GM18505 (cell line): ENCODE measurements around the gene PCSK2.
"Not testable (repeated sequence)": the region's sequence is repeated elsewhere in the genome, so short reads cannot be mapped to it uniquely, and the experiment has no call there.

Experiments
- ATAC-seq: cut with Tn5 transposase; IDR thresholded peaks from one replicate; pipeline ENCODE4 v1.9.1; 2021; ENCODE audit not compliant: unreplicated experiment
- POLR2A ChIP-seq: IDR thresholded peaks from 4 replicates; pipeline ENCODE4 v1.6.1; 2011; ENCODE audit warnings: borderline replicate concordance; ENCODE audit not compliant: insufficient read depth, insufficient read length; ENCODE audit errors: extremely low read depth

The PCSK2 gene

GRCh38 chr20:17226410-17227218, at the start of gene PCSK2:
TSS of gene PCSK2 (plus strand) at chr20:17227040. CDS start at chr20:17227306, 266 bp downstream.
- no peak for TF ChIP-seq POLR2A
- no peak for ATAC-seq

GRCh38 chr20:17177341-17177740, 49.5 kb upstream of the PCSK2 start:
- no peak for TF ChIP-seq POLR2A
- no peak for ATAC-seq

GRCh38 chr20:17179840-17180239, 47.0 kb upstream of the PCSK2 start:
- no peak for TF ChIP-seq POLR2A
- ATAC-seq: no peak

GRCh38 chr20:17189976-17190695, 36.7 kb upstream of the PCSK2 start:
- no peak for TF ChIP-seq POLR2A
- no peak for ATAC-seq

- no peak for ATAC-seq
Observed at GRCh38 chr20:17197041-17197440, 29.8 kb upstream of the PCSK2 start.

GRCh38 chr20:17202030-17202429, 24.8 kb upstream of the PCSK2 start:
- no peak for ATAC-seq
- TF ChIP-seq POLR2A: no peak

More at GRCh38 chr20:17197041-17197440, 29.8 kb upstream of the PCSK2 start:
- TF ChIP-seq POLR2A: no peak

GRCh38 chr20:17202673-17203072, 24.2 kb upstream of the PCSK2 start:
- ATAC-seq: no peak
- no peak for TF ChIP-seq POLR2A

- TF ChIP-seq POLR2A: no peak
- ATAC-seq: no peak
Observed at GRCh38 chr20:17205084-17205813, 21.6 kb upstream of the PCSK2 start.

GRCh38 chr20:17210387-17210786, 16.5 kb upstream of the PCSK2 start:
- TF ChIP-seq POLR2A: no peak
- no peak for ATAC-seq

GRCh38 chr20:17210983-17211382, 15.9 kb upstream of the PCSK2 start:
- TF ChIP-seq POLR2A: no peak
- no peak for ATAC-seq

- no peak for ATAC-seq
- TF ChIP-seq POLR2A: no peak
Observed at GRCh38 chr20:17215167-17215566, 11.7 kb upstream of the PCSK2 start.

- not testable (repeated sequence) for ATAC-seq
Observed at GRCh38 chr20:17219856-17220255, 7.0 kb upstream of the PCSK2 start.

- ATAC-seq: no peak
Observed at GRCh38 chr20:17223553-17223952, 3.3 kb upstream of the PCSK2 start.

More at GRCh38 chr20:17223553-17223952, 3.3 kb upstream of the PCSK2 start:
- TF ChIP-seq POLR2A: no peak
